HG03025 (cell line): Measurements from ENCODE around the gene CSRP1.
"Not testable (repeated sequence)": the region's sequence is repeated elsewhere in the genome, so short reads cannot be mapped to it uniquely, and the experiment has no call there.

Source experiments
- ATAC-seq: cut with Tn5 transposase; IDR thresholded peaks from one replicate; pipeline ENCODE4 v1.9.1; 2021; ENCODE audit warnings: mild to moderate bottlenecking, moderate library complexity; ENCODE audit not compliant: unreplicated experiment, low FRiP score

The CSRP1 gene

DNA sequence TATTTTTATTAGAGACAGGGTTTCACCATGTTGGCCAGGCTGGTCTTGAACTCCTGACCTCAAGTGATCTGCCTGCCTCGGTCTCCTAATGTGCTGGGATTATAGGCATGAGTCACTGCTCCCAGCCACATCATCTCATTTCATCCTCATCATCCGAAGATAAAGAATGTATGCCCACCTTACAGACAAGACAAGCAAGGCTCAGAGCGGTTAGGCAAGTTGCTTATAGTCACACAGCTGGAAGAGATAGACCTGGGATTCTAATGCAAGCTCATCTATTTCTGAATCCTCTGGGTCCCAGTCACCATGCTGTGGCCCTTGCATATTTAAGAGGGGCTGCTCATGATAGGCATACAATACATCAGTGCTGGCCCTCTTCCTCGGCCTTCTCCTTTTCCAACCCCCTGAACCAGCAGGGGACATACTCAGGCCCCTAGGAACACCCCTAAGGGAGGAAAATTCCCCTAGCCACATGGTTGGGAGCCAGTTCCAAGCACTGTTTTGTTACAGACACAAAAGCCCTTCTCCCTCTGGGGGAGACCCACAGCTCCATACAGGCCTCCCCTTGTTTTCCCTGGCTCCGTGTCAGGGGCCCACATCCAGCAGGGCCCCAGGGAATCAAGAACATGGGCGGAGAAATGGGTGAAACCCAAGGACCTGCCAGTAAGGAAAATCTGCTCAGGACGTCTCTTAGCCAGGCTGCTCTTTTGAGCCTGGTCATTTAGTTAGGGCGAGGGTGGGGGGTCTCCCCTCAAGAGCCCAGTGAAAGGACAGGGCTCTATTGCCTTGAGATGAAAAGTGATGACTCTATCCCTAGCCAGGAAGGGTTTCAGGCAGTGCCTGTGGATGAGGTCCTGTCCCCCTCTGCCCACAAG is 6.9 kb downstream of the CSRP1 start:
- no peak for ATAC-seq

DNA sequence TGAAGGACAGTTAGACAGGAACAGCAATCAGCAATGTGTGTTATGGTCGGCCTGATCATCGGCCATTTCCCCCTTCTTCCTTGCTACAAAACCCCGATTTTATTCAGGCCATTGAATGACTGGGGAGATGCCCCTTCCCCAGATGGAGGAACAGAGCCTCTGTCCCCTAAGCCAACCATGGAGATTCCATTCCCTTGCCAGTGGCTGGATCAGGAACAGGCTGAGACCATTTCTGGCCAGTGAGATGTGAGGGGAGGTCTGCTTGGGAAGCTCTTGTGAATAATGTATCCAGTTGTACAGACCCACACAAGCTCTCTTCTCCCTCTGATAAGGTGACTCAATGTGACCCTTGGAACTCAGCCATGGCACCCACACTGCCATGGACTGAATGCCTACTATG is 7.7 kb downstream of the CSRP1 start:
- no peak for ATAC-seq

DNA sequence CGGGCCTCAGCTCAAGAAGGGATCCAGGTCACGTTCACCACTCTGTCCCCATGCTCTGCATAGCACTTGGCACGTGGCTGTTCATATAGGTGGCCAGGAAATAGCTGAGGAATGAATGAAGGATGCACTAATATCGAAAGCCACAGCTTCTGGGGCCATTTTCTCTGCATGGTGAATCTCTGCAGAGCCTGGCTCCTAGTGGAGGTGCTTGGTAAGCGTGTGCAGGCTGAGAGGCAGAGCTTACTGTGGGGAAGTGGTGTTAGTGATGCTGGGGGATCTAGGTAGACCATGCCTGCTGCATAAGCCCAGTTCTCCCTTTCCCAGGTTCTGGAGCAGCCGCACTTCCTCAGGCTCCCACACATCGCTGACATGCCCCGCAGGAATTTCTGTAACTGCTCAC is 8.3 kb downstream of the CSRP1 start:
- no peak for ATAC-seq

DNA sequence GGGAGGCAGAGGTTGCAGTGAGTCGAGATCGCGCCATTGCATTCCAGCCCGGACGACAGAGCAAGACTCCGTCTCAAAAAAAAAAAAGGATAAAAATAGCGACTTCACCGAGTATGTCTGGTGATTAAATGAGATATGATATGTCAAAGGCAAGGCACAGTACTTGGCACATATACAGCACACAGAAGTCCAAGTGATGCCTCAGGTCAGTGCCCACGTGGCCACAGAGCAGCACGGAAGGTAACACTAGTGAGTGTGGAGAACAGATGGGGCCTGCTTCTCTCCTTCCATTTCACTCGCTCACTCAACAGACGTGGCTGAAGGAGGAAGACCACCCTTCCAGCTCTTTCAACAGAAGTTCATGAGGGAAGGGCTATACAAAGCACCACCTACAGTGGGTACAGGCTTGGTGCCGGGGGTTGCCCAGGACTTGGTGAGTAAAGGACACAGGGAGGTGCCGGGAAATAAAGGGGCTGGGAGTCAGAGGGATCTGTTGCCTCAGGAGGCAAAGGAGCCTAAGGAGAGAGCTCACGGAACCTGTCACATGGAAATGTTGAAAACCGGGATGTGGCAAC is 8.9 kb downstream of the CSRP1 start:
- ATAC-seq = no peak

- ATAC-seq = no peak
These were observed 10.6 kb downstream of the CSRP1 start for GRCh38 chr1:201496296-201496690.

GRCh38 chr1:201495551-201496295 is 11.2 kb downstream of the CSRP1 start:
- ATAC-seq = no peak

- no peak for ATAC-seq
These were observed 12.9 kb downstream of the CSRP1 start for GRCh38 chr1:201493757-201494617.

DNA sequence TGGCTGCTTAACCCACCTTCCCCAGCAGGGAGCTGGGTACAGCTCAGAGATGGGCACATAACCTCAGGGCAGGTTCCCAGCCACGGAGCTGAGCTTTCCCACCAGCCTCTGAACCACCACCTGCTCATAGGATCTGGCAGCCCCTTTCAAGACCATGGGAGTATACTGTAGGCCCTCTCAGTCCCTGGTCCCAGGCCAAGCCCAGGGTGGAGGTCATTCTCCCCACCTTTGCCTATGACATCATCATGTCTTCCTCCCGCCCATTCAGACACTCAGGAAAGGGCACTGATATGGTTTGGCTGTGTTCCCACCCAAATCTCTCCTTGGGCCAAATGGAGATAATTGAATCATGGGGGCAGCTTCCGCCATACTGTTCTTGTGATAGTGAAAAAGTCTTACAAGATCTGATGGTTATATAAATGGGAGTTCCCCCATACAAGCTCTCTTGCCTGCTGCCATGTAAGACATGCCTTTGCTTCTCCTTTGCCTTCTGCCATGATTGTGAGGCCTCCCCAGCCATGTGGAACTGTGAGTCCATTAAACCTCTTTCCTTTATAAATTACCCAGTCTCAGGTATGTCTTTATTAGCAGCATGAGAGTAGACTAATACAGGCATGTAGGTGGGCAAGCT is 13.8 kb downstream of the CSRP1 start:
- not testable (repeated sequence) for ATAC-seq

GRCh38 chr1:201491896-201492511 is 14.9 kb downstream of the CSRP1 start:
- no peak for ATAC-seq

DNA sequence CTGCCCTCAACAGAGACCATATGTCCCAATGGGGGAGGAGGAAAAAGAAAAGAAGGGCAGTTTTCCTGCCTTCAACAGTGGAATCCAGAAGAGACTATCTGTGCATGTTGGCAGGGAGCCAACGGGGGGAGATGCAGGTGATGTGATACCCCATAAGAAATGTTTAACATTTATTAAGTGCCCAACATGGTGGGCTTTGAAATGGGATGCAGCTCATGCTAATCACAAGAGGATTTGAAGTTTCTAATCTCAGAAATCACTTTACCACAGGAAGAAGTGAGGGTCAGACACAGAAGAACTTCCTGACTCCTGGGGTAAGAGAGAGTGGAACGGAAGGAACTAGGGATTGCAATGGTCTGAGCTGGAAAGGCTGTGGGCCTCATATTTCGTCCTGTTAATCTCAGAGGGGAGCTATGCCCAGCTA is 16.2 kb downstream of the CSRP1 start:
- ATAC-seq = no peak

DNA sequence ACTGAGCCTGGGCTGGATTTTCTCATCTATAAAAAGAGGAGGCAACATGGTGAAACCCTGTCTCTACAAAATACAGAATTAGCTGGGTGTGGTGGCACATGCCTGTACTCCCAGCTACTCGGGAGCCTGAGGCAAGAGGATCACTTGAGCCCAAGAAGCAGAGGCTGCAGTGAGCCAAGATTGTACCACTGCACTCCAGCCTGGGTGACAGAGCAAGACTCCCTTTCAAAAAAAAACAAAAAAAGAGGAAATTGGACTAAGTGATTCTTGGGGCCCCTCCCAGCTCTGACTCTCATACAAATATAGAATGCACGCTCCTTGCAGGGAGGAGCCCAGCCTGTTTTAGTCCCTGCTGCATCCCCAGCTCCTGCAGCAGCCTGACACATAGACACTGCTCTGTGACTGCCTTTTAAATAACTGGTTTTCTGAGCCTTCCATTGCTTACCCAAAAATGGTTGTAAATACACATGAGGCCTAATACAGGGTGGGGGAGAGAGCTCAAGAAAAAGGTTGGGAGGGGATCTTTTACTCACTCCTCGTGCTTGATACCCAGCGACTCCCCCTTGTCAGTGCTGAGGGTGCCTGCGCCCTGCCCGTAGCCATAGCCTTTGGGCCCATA is 17.2 kb downstream of the CSRP1 start:
- no peak for ATAC-seq

DNA sequence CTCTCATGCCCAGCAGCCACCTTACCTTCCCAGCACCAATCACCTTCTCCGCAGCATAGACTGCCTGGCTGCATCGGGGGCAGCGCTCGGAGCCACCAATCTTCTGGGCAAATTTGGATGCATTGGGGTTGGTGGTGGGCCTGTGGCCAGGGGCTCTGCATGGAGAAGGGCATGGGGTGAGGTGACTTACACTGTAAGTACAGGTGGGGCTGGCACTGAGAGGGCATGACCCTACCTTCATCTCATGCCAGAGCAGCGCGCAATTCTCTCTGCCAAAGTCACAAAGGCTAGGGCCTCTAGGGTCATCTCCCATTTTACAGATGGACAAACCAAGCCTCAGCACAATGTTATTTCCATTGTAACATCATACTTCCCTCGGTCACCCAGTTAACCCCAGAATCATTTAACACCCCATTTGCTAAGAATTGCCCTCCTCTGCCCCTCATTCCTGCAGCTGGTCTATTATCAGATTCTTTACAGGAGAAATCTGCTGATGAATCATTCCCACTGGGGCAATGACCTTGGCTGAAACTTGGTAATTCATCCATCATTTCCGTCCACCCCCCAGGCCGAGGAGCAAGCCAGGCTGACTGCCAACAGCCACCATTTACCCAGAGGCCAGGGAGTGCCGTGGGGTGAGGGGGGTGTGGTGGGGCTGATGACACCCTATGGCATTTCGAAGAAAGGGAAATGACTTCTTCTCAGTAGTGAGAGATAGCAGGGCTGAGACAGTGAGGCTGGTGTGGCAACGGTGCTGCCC is 17.9 kb downstream of the CSRP1 start:
- no peak for ATAC-seq

DNA sequence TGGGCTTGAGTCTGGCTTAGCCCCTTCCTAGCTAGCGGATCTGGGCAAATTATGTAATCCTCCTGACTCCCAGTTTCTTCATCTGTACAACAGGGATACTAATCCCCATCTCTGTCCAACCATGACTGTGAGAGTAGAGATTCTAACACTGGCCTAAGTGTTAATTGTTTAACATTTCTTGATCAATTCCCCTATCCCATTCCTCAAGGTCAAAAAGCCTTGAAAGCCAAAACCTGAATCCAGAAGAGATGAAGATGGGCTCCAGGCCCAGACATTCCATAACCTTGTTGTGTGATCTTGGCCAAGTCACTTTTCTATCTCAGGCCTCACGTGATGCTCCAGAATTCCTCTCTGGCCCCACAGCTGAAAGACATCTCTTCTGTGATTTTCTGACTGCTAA is 19.2 kb downstream of the CSRP1 start:
- ATAC-seq = no peak

GRCh38 chr1:201486187-201486586 is 20.7 kb downstream of the CSRP1 start:
- ATAC-seq = no peak

DNA sequence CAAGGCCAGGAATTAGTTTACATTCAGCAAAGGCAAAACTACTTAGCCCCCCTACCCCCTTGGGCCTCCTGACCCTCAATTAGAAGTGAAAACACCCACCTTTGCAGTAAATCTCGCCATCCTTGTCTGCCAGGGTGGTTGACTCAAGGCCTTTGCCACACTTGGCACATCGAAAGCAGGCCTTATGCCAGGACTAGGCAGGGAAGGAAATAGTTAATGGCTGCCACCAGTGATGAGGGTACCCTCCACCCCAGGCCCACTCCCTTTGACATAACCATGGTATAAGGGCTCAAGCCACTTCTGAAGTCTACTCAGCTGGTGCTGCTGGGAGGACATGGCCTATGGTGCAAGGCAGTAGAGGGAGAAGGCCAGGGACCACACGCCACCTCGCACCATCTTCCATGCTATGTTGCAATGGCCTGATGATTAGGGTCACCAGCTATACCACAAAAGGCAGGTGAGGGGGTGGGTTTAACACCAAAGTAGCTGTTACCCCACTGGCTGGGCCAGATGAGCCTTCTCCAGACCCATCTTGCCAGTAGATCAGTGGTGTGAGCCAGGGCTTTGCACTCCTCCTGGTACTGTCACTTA is 21.6 kb downstream of the CSRP1 start:
- no peak for ATAC-seq

DNA sequence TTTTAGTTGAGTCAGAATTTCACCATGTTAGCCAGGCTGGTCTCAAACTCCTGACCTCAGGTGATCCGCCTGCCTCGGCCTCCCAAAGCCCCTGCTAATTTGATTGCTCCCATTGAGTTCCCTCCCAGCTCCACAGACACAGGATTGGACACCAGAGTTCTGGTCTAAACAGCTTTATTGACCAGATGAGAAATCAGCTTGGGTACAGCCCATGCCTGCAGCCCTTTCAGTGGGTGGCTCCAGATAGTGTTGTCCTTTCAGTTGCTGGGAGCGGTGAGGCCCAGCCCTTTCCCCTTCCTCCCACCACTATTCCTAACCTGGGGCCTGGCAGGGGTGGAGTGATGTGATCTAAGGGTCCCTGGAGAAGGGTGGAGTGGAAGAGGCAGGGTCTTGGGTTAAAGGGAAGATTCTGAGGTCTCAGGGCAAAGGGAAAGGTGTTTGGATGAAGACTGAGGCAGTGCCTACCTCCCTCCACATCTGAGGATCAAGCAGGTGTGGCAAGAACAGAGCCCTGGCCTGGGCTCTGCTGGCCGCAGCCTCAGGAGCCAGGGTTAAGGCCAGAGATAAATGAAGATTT is 23.5 kb downstream of the CSRP1 start:
- ATAC-seq = no peak

DNA sequence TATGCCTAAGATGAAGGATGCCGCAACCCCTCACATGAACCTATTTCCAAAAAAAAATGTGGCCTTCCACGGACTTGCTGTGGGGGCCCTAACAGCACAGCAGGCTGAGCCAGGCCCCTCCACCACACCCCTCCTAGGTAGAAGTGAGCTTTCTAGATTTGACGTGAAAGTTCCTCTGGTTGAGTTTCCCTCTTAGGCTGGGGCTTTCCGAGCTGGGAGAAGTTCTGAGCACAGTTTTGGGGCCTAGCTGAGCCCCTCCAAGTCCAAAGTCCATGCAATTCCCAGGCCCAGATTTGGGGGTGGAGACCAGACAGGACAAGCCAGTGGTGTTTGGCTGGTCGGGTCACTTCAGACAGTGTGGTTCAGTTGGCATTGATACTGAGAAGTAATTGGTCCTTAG is 24.2 kb downstream of the CSRP1 start:
- ATAC-seq = peak; percentile 44
